GM12878 (cell line): Measurements from ENCODE around the gene ADGRV1. TPM values are rescaled to one million over a fixed set of nuclear protein-coding genes. Genes with fewer than 3 reads are reported as not detected.

Experiments
- ATF3 ChIP-seq: IDR thresholded peaks from 2 replicates; pipeline ENCODE4 v1.6.1; 2011; ENCODE audit warnings: low read depth, mild to moderate bottlenecking, low read length, moderate library complexity, borderline replicate concordance; ENCODE audit errors: extremely low read depth
- E4F1 ChIP-seq: fragments of 450-650 bp; IDR thresholded peaks from 2 replicates; pipeline ENCODE4 v1.6.1; 2018; ENCODE audit warnings: borderline replicate concordance, mild to moderate bottlenecking; ENCODE audit not compliant: partially characterized antibody
- ELK1 ChIP-seq: IDR thresholded peaks from 2 replicates; pipeline ENCODE4 v1.6.1; 2012; ENCODE audit warnings: low read depth, low read length, improper control_type of control experiment
- IKZF1 ChIP-seq: fragments of 450-650 bp; conservative IDR thresholded peaks from 2 replicates; pipeline ENCODE4 v1.6.1; 2017; ENCODE audit warnings: antibody characterized with exemption, mild to moderate bottlenecking
- JUNB ChIP-seq: IDR thresholded peaks from 2 replicates; pipeline ENCODE4 v1.6.1; 2016; ENCODE audit warnings: antibody characterized with exemption, mild to moderate bottlenecking
- MLLT1 ChIP-seq: fragments of 450-650 bp; IDR thresholded peaks from 2 replicates; pipeline ENCODE4 v1.6.1; 2016; ENCODE audit warnings: mild to moderate bottlenecking
- NR2F1 ChIP-seq: fragments of 450-650 bp; conservative IDR thresholded peaks from 2 replicates; pipeline ENCODE4 v1.6.1; 2017; ENCODE audit warnings: mild to moderate bottlenecking
- PBX3 ChIP-seq: IDR thresholded peaks from 2 replicates; pipeline ENCODE4 v1.6.1; 2011; ENCODE audit warnings: mild to moderate bottlenecking, low read depth, low read length, moderate library complexity; ENCODE audit not compliant: insufficient replicate concordance
- PKNOX1 ChIP-seq: fragments of 450-650 bp; IDR thresholded peaks from 2 replicates; pipeline ENCODE4 v1.6.1; 2016; ENCODE audit warnings: mild to moderate bottlenecking
- SKIL ChIP-seq: fragments of 450-650 bp; IDR thresholded peaks from 2 replicates; pipeline ENCODE4 v1.6.1; 2017; ENCODE audit warnings: mild to moderate bottlenecking, low read depth, inconsistent platforms; ENCODE audit not compliant: poor library complexity, severe bottlenecking
- SP1 ChIP-seq: IDR thresholded peaks from one replicate; pipeline ENCODE4 v1.6.1; 2011; ENCODE audit warnings: low read depth, low read length
- STAT1 ChIP-seq: fragments of 450-650 bp; conservative IDR thresholded peaks from 2 replicates; pipeline ENCODE4 v1.6.1; 2014; ENCODE audit warnings: antibody characterized with exemption, mild to moderate bottlenecking
- TBL1XR1 ChIP-seq: IDR thresholded peaks from 2 replicates; pipeline ENCODE4 v1.6.1; 2012; ENCODE audit warnings: low read depth, low read length, improper control_type of control experiment
- ZNF207 ChIP-seq: fragments of 450-650 bp; IDR thresholded peaks from 2 replicates; pipeline ENCODE4 v1.6.1; 2014; ENCODE audit warnings: antibody characterized with exemption, mild to moderate bottlenecking, borderline replicate concordance
- polyA plus RNA-seq, 11 experiments: library from polyadenylated mRNA; depleted of rRNA in 4 of 11; unstranded in 6 of 11; stranded (reverse) in 5 of 11; fragments of >200 nt; fragmentation: Nextera tagmentation in 4 of 11; fragmentation: Illumina TruSeq in 1 of 11; extraction: Ambion mirVana in 4 of 11; extraction: Trizol in 1 of 11; gene quantifications; 1 replicate in 1 of 11; 2 replicates in 10 of 11; pipeline versions ENCODE4 v1.2.1 to v1.2.3, GENCODE V29; 2011 to 2016; ENCODE audit warnings: inconsistent platforms in 2 of 11, missing spikeins in 2 of 11, low read depth in 1 of 11
- total RNA-seq, 4 experiments: library from RNA; depleted of rRNA in 3 of 4; stranded (reverse); fragments of >200 nt in 3 of 4; fragmentation: Illumina TruSeq in 1 of 4; extraction: Trizol in 1 of 4; gene quantifications; 2 replicates each; pipeline versions ENCODE4 v1.2.1 to v1.2.3, GENCODE V29; 2013 to 2021

Gene ADGRV1
- total and polyA plus RNA-seq, 10 of the 15 experiments (the other 5 are each of a cell fraction or from before 2014, with no cell fraction given), result 0.04 to 8.1 (median 0.16) TPM; not detected in 1

GRCh38 chr5:90949469-90950358, 391.1 kb downstream of the ADGRV1 start (continued):
- TF ChIP-seq MLLT1 (0 out of 2 replicates have a peak, but pooled peaks have one; percentile 20), JUNB (peak; percentile 76), SKIL (no peak), SP1 (no peak), TBL1XR1 (no peak), PKNOX1 (peak; percentile 42; the same call in 1 of the 2 replicates), PBX3 (peak; percentile 10), STAT1 (no peak), IKZF1 (peak; percentile 61), ZNF207 (no peak), ATF3 (no peak), ELK1 (no peak), NR2F1 (no peak; the same call in 1 of the 2 replicates), E4F1 (no peak)
